Caco-2 (cell line): ENCODE data around the gene STRIT1. TPM values are rescaled to one million over a fixed set of nuclear protein-coding genes. Genes with fewer than 3 reads are reported as not detected.

Source experiments
- BruUV-seq: library from RNA; stranded (reverse); fragments of 400-500 nt; replicated peaks from 2 replicates; lab custom pipeline; 2021; lab: Mats Ljungman, UMichigan
- CTCF ChIA-PET: fragments of 300-600 bp; sonication (Branson Sonifier 250); formaldehyde crosslinking; loops from one replicate; lab custom pipeline; 2022; ENCODE audit warnings: antibody characterized with exemption; lab: Charles Lee
- POLR2A ChIA-PET: fragments of 300-600 bp; sonication (Branson Sonifier 250); formaldehyde crosslinking; loops from one replicate; lab custom pipeline; 2022; ENCODE audit warnings: antibody characterized with exemption; lab: Charles Lee
- DNase-seq, 2 experiments: peaks; one replicate each; pipeline versions ENCODE4 v3.0.0 to v3.0.0-alpha.2; 2020 to 2022
- H3K27me3 ChIP-seq: replicated peaks from 2 replicates; pipeline ENCODE4 v1.6.0; 2011; ENCODE audit warnings: low read length; ENCODE audit not compliant: control insufficient read depth, insufficient read depth
- H3K36me3 ChIP-seq: 2 replicates; pipeline ENCODE4 v1.5.1; 2011; ENCODE audit warnings: low read length; ENCODE audit not compliant: control insufficient read depth, insufficient read depth
- H3K4me1 ChIP-seq: fragments of 250-450 bp; sonication (Bioruptor Pico); 2 replicates; pipeline ENCODE4 v1.5.1; 2020; ENCODE audit warnings: mild to moderate bottlenecking
- H3K4me3 ChIP-seq: 2 replicates; pipeline ENCODE4 v1.5.1; 2011; ENCODE audit warnings: low read depth, mild to moderate bottlenecking, control low read depth, low read length
- H3K9me3 ChIP-seq: fragments of 250-450 bp; sonication (Bioruptor Pico); 2 replicates; pipeline ENCODE4 v1.5.1; 2020; ENCODE audit warnings: mild to moderate bottlenecking, moderate library complexity
- H3K27ac Mint-ChIP-seq: one replicate; pipeline ENCODE4 v1.8.0; 2022; ENCODE audit warnings: mixed read lengths; ENCODE audit not compliant: unreplicated experiment
- H3K27me3 Mint-ChIP-seq: one replicate; pipeline ENCODE4 v1.8.0; 2022; ENCODE audit warnings: mixed read lengths; ENCODE audit not compliant: insufficient read depth, unreplicated experiment
- H3K36me3 Mint-ChIP-seq: one replicate; pipeline ENCODE4 v1.8.0; 2022; ENCODE audit warnings: mild to moderate bottlenecking, mixed read lengths; ENCODE audit not compliant: insufficient read depth, unreplicated experiment
- H3K4me1 Mint-ChIP-seq: one replicate; pipeline ENCODE4 v1.8.0; 2022; ENCODE audit warnings: low read depth, mixed read lengths; ENCODE audit not compliant: unreplicated experiment
- H3K4me3 Mint-ChIP-seq: one replicate; pipeline ENCODE4 v1.8.0; 2022; ENCODE audit warnings: mild to moderate bottlenecking, moderate library complexity, mixed read lengths; ENCODE audit not compliant: unreplicated experiment
- H3K9me3 Mint-ChIP-seq: one replicate; pipeline ENCODE4 v1.8.0; 2022; ENCODE audit warnings: mixed read lengths; ENCODE audit not compliant: unreplicated experiment
- CTCF ChIP-seq, 2 experiments: fragments of 200-600 bp in 1 of 2; IDR thresholded peaks; 1 replicate in 1 of 2; 2 replicates in 1 of 2; pipeline versions ENCODE4 v1.5.1 to v1.8.0; 2011 to 2022; ENCODE audit warnings: antibody characterized with exemption in 1 of 2, control low read depth in 1 of 2, inconsistent platforms in 1 of 2, low read depth in 1 of 2, low read length in 1 of 2, mild to moderate bottlenecking in 1 of 2, moderate library complexity in 1 of 2; ENCODE audit not compliant: insufficient read depth in 1 of 2, severe bottlenecking in 1 of 2, unreplicated experiment in 1 of 2
- intact Hi-C: fragments of 100-400 bp; cut with micrococcal nuclease; formaldehyde crosslinking; loops from one replicate; pipeline ENCODE4 v1.10.0; 2022; ENCODE audit not compliant: unreplicated experiment
- total RNA-seq: library from RNA; stranded (reverse); gene quantifications from 2 replicates; pipeline ENCODE4 v1.2.3, GENCODE V29; 2022

Gene STRIT1
- total RNA-seq, 1 experiment from 2014 or later = not detected

DNA sequence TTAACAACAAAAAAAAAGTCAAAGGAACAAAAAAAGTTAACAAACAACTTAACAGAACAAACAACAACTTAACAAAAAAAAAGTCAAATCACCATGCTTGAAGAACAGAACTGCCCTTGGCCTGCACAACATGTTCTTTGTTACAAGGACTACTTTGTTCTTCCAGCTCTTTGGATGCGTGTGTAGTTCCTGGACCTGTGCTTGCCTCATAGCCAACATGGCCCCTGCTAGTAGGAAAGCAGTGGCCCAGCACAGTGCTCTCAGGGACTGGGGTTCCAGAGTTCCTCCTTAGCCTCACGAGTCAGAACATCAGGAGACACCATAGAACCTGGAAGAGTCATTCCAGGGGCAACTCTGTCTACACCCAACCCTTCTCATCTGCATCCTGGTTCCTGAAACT, 10.9 kb upstream of the STRIT1 start:
- intact Hi-C loops = no loop called here
- Histone ChIP-seq H3K9me3 (no peaks in the 10 kb centered on the region), H3K27me3 (no peaks in the 10 kb centered on the region), H3K4me3 (no peak overlapping the region), H3K36me3 (no peaks in the 10 kb centered on the region), H3K4me1 (peaks cover 15% of the 10 kb centered on the region; the same call in 1 of the 2 replicates)
- Mint-ChIP-seq H3K36me3 (no peaks in the 10 kb centered on the region), H3K4me1 (peaks cover 14% of the 10 kb centered on the region), H3K27me3 (no peaks in the 10 kb centered on the region), H3K9me3 (no peaks in the 10 kb centered on the region), H3K27ac (no peak overlapping the region), H3K4me3 (no peak overlapping the region)
- CTCF ChIA-PET = no interaction called here
- no TSS peak for BruUV-seq
- no peak for TF ChIP-seq CTCF (IDR thresholded peaks at IDR 0.05; ENCODE audit: insufficient read depth in 1 of 2, low read depth in 1 of 2, low read length in 1 of 2, severe bottlenecking in 1 of 2, unreplicated experiment in 1 of 2)
- no peak for DNase-seq
- POLR2A ChIA-PET = no interaction called here

DNA sequence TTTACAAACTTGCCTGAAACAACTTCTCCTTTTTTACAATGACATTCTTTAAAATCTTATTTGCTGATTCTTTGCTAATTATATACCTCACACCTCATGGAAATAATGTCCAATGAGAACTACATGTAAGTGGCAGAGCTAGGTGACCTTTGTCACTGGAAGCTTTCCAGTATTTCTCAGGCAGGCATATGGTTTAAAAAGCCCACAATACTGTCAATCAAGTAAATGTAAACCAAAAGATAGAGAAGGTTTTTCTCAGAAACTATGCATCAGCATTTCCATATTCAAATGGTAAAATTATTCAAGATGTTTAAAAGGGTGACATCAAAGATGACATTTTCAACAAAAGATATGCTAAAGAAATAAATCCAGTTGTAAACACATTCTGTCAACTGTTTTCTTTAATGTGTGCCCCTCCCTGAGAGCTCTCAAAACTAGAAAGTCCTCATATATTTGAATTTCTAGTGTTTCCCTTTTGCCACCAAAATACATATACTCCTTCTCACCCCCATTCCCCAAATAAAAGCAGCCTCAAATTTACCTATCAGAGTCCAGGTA, 10.1 kb upstream of the STRIT1 start:
- no peaks in the 10 kb centered on the region for H3K27me3 ChIP-seq
- no TSS peak for BruUV-seq
- Mint-ChIP-seq H3K9me3 (no peaks in the 10 kb centered on the region), H3K27me3 (no peaks in the 10 kb centered on the region), H3K4me1 (peaks cover 14% of the 10 kb centered on the region), H3K4me3 (no peak overlapping the region), H3K36me3 (no peaks in the 10 kb centered on the region), H3K27ac (no peak overlapping the region)
- no peak overlapping the region for H3K4me3 ChIP-seq
- no peaks in the 10 kb centered on the region for H3K36me3 ChIP-seq
- TF ChIP-seq CTCF (IDR thresholded peaks at IDR 0.05; ENCODE audit: insufficient read depth in 1 of 2, low read depth in 1 of 2, low read length in 1 of 2, severe bottlenecking in 1 of 2, unreplicated experiment in 1 of 2) = no peak
- intact Hi-C loops = no loop called here
- H3K9me3 ChIP-seq = no peaks in the 10 kb centered on the region
- CTCF ChIA-PET = interaction anchor here (1.0 kb wide), 1 partner anchor 22 kb away, joined by 3 read pairs; no protein-coding TSS in a partner anchor
- no peak for DNase-seq
- peaks cover 15% of the 10 kb centered on the region; the same call in 1 of the 2 replicates for H3K4me1 ChIP-seq
- POLR2A ChIA-PET = no interaction called here

DNA sequence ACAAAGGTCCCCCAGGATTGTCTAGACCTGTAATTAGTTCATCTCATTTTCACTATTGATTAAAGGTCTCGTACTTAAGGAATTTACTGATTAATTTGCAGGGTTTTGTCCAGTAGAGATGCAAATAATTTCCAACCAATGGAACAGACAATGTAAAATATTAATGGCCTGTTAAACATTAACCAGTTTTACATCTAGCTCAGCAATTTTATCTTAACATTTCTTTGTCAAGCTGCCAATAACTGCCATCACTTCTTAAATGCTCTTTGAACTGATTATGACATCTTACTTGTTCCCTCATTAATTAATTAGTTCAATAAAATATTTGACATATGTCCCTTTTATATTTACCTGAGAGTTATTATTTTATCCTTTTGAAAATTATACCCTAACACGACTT, 9.4 kb upstream of the STRIT1 start:
- intact Hi-C loops = no loop called here
- no peak for DNase-seq
- POLR2A ChIA-PET = no interaction called here
- no peaks in the 10 kb centered on the region for H3K36me3 Mint-ChIP-seq
- no peak overlapping the region for H3K27ac Mint-ChIP-seq
- H3K4me1 ChIP-seq = peaks cover 15% of the 10 kb centered on the region; the same call in 1 of the 2 replicates
- no peaks in the 10 kb centered on the region for H3K9me3 Mint-ChIP-seq
- H3K4me3 Mint-ChIP-seq = no peak overlapping the region
- no TSS peak for BruUV-seq
- no peak overlapping the region for H3K4me3 ChIP-seq
- TF ChIP-seq CTCF (IDR thresholded peaks at IDR 0.05; ENCODE audit: insufficient read depth in 1 of 2, low read depth in 1 of 2, low read length in 1 of 2, severe bottlenecking in 1 of 2, unreplicated experiment in 1 of 2) = no peak
- no peaks in the 10 kb centered on the region for H3K27me3 ChIP-seq
- CTCF ChIA-PET = interaction anchor here (1.0 kb wide), 1 partner anchor 23 kb away, joined by 3 read pairs; no protein-coding TSS in a partner anchor
- no peaks in the 10 kb centered on the region for H3K27me3 Mint-ChIP-seq
- no peaks in the 10 kb centered on the region for H3K9me3 ChIP-seq
- H3K36me3 ChIP-seq = no peaks in the 10 kb centered on the region
- H3K4me1 Mint-ChIP-seq = peaks cover 14% of the 10 kb centered on the region
